AG08396 (cell line): ENCODE results near the gene IGFLR1.

Experiments
- DNase-seq: peaks from one replicate; pipeline ENCODE4 v3.0.0; 2012; ENCODE audit warnings: low spot score, mixed read lengths

The IGFLR1 gene

DNA sequence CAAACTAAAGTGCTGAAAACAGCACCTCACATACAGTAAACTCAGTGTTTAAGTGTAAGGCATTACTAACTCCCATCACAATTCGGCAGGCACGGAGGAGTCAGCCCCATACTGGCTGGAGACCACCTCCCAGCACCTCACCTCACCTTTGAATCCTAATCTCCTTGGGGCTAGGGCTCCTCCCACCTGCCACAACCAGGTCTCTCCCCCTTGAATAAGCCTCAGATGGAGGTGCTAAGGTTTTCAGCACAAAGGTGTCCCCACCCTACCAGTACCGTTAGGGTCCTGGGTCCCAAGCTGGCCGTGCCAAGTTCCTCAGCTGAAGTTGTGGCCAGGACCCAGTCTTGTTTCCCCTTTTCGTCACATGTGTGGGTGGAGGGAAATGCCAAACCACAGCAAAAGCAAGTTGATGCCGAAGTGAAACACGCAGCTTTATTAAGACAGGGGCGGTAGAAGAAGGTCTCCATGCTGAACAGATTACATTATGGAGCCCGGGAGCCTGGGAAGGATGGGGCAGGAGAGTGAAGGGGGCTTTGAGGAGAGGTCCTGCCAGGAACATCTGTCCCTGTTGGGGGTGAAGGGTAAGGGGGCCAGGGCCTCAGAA is at the start of gene IGFLR1:
TSS of gene IGFLR1 (minus strand) at position 332 of the 604 bp plus-strand sequence. CDS start 1,272 bp downstream, outside the sequence.
- no peak for DNase-seq

GRCh38 chr19:35791814-35792279 is 49.6 kb upstream of the IGFLR1 start:
- DNase-seq: no peak

DNA sequence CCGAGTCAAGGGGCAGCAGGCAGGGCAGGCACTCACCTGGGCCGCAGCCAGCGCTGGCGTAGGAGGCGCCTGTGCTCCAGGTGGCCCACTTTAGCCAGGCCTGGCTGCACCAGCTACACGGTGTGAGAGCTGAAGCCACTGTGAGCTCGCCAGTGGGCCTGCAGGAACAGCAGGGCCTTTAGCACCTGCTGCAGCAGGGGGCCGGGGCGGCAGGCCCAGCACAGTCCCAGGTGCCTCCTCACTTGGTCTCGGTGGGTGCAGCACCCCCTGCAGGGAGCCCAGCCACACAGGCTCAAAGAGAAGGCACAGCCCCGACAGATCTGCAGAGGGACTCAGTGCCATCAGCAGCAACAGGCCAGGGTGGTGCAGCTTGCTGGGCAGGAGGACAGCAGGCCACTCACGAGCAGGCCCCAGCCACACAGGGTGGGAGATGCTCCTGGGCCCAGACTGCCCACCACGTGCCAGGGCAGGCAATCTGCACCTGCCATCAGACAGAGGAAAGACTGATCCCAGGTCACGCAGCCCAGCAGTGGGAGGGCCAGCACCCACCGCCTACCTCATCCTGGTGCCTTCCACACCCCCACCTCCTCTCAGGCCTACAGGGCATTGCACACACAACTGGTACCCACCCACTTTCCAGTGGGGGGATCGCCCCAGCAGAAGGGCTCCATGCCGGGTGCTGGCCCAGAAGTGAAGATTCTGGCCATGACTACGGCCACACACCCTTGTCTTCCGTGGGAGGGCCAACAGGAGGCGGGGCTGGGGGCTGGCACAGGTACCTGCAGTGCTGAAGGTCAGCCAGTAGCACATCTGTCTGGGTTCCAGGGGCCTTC is 48.9 kb upstream of the IGFLR1 start:
- no peak for DNase-seq

- DNase-seq: no peak
Measured at GRCh38 chr19:35789978-35790944, 48.0 kb upstream of the IGFLR1 start.

DNA sequence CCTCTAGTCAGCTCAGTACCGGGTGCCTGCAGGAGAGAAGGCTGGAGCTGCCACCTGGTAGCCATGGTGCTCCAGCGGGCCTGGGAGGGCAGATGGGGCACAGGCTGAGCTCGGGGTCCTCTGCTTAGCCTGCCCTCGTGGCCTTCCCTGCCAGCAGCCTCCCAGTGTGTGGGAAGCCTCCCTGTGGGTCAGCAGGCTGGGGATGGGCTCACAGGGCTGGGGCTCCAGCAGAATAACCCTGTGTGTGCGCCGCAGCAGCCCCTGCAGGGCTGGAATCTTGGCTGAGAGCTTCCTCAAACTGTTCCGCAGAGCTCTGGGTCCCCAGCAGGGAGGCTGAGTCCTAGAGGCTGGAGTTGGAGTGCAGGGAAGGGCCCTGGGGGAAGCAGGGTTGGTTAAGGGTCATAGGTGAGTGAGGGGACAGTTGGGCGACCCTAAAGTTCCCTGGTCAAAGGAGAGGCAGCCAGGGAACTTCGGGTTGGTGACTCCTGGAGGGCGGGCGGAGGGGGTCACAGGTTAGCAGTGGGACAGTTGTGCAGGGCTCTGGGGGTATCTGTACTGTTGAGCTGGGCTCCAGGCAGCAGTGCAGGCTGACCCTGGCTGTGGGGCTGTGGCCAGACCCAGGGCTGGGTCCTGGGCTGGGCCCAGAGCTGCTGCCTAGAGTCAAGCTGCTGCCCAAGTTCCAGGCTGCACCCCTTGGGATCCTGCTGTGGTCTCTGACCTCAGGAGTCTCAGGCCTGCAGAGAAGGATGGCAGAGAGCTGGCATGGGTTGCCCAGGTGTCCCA is 47.1 kb upstream of the IGFLR1 start:
- DNase-seq: no peak

DNA sequence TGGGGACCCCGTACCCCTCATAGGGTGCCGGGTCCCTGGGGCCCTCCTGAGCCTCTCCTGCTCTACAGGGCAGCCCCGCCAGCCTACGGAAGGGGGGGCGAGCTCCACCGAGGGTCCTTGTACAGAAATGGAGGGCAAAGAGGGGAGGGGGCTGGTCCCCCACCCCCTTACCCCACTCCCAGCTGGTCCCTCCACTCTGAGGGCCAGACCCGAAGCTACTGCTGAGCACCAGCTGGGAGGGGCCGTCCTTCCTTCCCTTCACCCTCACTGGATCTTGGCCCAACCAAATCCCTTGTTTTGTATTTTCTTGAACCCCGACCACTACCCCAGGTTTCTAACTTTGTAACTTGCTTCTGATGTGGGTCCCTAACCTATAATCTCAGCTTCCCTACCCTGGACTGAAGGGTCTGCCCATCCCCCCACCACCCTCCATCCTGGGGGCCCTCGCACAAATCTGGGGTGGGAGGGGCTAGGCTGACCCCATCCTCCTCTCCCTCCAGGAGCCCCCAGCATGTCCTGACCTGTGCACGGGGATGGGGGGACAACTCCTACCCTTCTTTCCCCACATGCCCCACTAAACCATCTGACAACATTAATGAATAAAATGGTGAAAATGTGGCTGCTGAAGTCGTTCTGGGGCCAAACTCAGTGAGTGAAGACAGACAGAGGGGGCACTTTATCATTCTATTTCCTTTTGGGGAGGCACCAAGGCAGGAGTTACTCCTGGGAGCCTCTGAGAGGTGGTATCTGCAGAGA is 46.1 kb upstream of the IGFLR1 start:
- DNase-seq: no peak

DNA sequence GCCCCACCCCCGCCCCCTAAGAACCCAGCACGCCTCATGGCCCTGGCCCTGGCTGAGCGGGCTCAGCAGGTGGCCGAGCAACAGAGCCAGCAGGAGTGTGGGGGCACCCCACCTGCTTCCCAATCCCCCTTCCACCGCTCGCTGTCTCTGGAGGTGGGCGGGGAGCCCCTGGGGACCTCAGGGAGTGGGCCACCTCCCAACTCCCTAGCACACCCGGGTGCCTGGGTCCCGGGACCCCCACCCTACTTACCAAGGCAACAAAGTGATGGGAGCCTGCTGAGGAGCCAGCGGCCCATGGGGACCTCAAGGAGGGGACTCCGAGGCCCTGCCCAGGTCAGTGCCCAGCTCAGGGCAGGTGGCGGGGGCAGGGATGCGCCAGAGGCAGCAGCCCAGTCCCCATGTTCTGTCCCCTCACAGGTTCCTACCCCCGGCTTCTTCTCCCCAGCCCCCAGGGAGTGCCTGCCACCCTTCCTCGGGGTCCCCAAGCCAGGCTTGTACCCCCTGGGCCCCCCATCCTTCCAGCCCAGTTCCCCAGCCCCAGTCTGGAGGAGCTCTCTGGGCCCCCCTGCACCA is 45.1 kb upstream of the IGFLR1 start:
- no peak for DNase-seq

GRCh38 chr19:35786299-35787160 is 44.3 kb upstream of the IGFLR1 start:
- DNase-seq: no peak

- no peak for DNase-seq
Measured at GRCh38 chr19:35785339-35785627, 43.0 kb upstream of the IGFLR1 start.

DNA sequence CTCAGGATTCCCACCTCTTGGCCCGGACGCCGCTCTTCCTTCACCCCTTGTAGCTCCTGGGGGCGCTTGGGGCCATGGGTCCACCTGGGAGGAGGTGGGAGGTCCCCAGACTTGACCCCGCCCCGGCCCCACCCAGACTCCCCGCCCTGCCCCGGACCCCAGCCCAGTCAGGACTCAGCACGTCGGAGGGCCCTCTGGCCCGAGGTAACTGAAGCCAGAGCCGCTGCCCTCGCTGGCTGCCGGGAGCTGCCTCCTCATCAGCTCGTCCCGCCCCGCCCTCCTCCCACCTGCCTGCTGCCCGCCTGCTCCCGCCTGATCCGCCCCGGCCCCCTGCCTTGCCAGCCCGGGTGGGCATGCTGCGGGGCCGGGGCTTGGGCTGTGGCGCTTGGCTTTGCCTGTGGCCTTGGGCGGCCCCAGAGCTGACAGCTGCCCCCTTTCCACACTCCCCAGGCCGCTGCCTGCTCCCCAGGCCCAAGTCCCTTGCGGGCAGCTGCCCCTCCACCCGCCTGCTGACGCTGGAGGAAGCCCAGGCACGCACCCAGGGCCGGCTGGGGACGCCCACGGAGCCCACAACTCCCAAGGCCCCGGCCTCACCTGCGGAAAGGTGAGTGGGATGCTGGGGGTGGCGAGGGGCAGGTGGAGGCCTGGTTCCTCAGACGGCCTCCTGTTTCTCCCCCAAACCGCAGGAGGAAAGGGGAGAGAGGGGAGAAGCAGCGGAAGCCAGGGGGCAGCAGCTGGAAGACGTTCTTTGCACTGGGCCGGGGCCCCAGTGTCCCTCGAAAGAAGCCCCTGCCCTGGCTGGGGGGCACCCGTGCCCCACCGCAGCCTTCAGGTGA is 42.5 kb upstream of the IGFLR1 start:
- no peak for DNase-seq

DNA sequence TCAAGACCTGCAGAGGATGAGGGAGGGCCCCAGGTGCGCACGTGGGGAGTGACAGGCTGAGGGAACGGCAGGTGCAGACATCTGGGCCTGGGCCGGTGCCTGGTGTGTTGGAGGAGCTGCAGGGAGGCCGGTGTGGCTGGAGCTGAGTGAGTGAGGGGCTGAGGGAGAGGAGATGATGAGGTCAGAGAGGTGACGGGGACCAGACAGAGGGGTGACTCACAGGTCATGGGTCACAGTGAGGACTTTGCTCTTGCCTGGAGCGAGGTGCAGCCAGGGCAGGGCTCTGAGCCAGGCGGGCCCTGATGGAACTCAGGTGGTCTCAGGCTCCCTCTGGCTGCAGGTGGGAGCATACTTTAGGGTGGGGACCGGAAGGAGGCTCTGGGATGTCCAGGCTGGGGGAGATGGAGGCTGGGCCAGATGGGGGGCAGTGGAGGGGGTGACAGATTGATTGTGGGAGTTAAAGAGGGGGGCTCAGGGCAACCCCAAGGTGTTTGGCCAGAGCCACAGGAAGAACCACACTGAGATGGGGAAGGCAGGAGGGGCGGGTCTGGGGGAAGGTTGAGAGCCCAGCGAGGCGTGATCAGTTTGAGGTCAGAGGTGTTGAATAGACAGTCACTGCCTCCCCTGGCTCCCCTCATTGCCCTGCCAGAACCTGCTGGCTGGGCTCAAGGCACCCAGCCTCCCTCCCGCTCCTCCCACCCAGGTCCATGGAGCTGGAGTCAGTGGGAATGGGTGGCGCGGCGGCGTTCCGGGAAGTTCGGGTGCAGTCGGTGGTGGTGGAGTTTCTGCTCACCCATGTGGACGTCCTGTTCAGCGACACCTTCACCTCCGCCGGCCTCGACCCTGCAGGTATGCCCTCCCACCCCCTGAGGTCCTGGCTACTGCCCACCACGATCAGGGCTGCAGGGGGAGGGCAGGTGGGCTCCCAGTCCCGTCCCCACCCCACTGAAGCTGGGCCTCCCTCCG is 41.5 kb upstream of the IGFLR1 start:
- DNase-seq: no peak

DNA sequence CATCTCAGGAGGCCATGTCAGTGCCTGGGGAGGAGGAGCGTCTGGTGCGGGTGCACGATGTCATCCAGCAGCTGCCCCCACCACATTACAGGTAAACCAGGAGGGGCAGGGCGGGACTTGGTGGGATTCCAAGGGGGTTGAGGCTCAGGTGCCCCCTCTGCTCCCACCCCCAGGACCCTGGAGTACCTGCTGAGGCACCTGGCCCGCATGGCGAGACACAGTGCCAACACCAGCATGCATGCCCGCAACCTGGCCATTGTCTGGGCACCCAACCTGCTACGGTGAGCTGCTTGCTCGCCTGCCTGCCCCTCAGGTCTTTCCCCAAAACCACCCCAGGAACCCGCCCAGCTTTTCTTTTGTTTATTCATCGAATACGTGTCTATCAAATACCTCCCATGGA is 40.3 kb upstream of the IGFLR1 start:
- no peak for DNase-seq

GRCh38 chr19:35781650-35782049 is 39.4 kb upstream of the IGFLR1 start:
- DNase-seq: no peak

DNA sequence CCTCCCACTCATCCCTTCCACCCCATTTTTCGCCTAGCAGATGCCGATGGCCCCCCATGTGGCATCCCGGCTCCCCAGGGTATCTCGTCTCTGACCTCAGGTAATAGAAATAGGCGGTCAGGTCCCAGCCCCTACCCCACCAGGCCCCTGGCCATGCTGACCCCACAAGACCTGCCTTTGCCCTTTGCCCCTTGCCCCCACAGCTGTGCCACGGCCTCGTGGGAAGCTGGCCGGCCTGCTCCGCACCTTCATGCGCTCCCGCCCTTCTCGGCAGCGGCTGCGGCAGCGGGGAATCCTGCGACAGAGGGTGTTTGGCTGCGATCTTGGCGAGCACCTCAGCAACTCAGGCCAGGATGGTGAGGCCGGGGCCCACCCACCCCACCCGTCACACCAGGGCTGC is 38.5 kb upstream of the IGFLR1 start:
- no peak for DNase-seq

GRCh38 chr19:35780058-35780457 is 37.8 kb upstream of the IGFLR1 start:
- no peak for DNase-seq

- DNase-seq: no peak
Measured at GRCh38 chr19:35779033-35779432, 36.8 kb upstream of the IGFLR1 start.

- no peak for DNase-seq
Measured at GRCh38 chr19:35777961-35778360, 35.7 kb upstream of the IGFLR1 start.
